ENCODE measurements around the gene POU2F1. TPM values are rescaled to one million over a fixed set of nuclear protein-coding genes. Genes with fewer than 3 reads are reported as not detected.
"Not testable (repeated sequence)": the region's sequence is repeated elsewhere in the genome, so short reads cannot be mapped to it uniquely, and the experiment has no call there.

POU2F1 gene
- polyA plus RNA-seq, 1 donor = 6.1 TPM

GRCh38 chr1:167205306-167206050, 15.2 kb upstream of the POU2F1 start:
- not testable (repeated sequence) for DNase-seq

- DNase-seq = no peak
These were observed 14.4 kb upstream of the POU2F1 start for GRCh38 chr1:167206166-167206835.

GRCh38 chr1:167207940-167208623, 12.6 kb upstream of the POU2F1 start:
- DNase-seq = no peak

DNA sequence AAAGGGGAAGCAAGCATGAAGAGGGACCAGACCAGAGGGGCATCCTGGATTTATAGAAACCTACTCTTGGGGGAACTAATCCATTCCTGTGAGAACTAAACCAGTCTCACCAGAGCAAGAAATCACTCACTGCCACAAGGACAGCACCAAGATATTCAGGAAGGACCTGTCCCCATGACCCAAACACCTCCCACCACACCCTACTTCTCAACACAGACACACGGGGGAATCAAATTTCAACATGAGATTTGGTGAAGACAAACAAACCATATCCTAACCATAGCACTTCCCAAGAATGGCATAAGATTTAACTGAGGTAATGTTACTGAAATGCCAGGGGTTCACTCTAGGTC, 12.1 kb upstream of the POU2F1 start:
- no peak for DNase-seq

- no peak for DNase-seq
These were observed 11.6 kb upstream of the POU2F1 start for GRCh38 chr1:167209044-167209443.

GRCh38 chr1:167210966-167211674, 9.6 kb upstream of the POU2F1 start:
- DNase-seq = no peak

DNA sequence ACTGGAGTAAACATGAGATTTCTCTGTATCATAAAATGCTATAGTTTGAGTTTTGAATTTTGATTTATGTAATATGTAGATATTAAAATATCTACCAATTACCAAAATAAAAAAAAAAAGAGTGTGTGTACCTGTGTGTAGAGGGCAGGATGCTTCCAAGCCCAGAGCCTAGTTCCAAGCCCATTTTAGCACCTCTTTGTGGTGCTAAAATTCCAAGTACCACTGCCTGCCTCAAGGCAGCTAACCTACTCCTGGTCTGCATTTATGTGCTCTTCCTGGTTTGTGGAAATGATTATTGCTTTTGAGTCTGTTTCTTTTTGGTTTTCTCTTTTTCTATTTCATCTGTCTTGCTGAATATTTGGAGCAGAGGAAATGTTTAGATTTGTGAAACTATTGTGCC, 8.7 kb upstream of the POU2F1 start:
- no peak for DNase-seq

DNA sequence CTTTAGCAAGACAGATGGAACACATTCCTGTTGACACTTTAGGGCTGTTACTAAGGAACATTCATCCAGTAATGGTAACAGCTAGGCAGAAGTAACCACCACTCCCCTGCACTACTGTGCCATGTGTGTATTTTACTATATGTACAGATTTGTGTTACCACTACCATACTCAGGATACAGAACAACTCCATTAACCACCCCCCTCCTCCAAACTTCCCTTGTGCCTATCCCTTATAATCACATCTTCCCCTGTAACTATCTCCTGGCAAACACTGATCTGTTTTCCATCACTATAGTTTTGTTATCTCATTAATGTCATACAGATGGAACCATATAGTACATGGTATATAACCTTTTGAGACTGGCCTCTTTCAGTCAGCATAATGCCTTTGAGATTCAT, 3.9 kb upstream of the POU2F1 start:
- DNase-seq = no peak

DNA sequence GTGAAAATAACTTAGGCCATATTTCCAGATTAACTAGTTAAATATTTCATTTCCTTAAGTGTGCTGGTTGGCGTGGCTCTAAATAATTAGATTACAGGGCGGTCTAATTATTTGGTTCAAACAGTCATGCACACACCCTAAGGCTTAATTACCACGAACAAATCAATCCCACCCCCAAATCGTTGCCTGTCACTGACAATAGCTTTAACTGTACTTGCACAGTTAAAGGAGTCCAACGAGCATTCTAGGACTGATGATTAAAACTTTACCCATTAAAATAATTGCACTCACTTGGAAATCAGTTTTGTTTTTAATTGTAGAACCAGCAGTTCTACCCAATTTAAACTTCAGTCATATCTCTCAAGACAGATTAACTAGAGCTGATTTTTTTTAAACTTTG, 1.5 kb upstream of the POU2F1 start:
- DNase-seq = no peak

DNA sequence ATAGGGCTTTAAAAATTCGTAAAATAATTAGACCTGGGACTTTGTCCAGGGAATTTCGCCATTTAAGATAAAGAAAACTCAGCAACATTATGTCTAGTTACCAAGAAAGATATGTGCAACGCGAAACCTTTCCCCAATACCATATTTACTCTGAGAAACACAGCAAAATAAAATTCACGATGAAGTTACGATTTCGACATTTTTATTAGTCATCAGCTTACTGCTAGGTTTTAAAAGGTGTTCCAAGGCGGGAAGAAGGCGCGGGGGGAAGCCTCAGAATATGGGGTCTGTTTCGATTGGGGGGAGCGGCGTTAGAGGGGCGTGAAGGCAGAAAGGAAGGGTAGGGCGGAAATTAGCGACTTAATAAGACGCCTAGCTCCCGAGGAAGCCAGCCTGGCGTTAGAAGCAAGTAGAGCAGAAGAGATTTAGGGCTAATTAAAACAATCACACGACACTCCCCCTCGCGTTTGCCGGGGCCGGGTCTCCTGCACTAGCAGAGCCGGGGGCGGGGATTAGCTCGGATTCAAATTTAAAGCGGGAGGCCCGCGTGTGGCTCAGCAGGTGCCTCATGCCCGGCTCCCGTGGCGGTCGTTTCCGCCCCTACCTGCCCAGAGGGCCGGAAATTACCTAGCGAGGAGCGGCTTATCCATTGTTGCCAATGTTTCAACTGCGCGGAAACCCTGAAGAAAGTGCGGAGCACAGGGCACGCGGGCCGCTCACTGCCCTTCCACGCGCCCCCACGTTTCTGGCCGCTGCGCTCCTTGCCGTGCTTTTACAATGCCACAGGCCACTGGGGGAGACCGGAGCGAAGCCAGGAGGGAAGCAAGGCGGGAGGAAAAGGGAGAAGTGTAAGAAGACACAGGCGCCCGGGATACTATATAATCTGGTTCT, 795 bp upstream of the POU2F1 start:
- peak; percentile 78 for DNase-seq

- DNase-seq = peak; percentile 23
These were observed 546 bp downstream of the POU2F1 start for GRCh38 chr1:167221126-167221737.

DNA sequence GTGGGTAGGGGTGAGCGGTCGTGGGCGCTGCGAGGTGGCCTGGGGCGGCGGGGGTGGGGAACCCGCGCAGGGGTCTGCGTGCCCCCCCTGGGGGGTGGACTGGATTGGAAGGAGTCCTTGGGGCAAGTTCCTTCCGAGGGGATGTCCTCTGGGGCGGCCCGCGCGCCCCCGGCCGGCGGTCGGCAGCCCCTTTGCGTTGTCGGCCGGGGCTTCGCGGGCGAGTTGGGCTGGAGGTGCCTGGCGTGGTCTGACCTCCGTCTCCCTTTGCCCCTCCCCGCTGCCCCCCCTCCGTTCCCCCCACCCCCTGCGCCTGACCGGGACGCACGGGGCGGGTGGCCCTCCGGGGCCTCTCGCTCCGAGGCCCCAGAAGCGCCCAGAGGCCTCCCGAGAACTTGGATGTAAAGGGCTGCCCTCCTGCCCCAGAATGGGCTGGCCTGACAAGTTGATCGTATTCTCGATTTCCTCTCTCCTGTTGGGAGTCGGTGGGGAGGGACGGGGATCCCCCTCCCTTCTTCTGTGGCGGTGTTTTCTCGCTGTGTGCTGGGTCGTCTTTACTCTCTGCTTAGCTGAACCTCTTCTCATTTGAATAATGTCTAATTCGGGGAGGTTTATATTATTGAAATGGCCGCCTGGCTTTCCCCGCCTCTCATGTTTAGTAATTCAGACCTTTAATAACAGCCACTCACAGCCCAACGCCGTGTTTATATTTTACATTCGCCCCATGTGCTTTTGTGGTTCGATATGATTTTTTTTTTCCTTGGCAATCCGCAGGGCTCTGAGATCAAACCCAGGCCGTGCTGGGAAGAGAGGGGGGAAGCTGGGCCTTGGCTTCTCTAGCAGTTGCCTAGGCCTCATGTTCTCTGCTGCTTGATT, 1.3 kb downstream of the POU2F1 start:
- peak; percentile 61 for DNase-seq

GRCh38 chr1:167223144-167224103, 2.7 kb downstream of the POU2F1 start:
- DNase-seq = no peak

DNA sequence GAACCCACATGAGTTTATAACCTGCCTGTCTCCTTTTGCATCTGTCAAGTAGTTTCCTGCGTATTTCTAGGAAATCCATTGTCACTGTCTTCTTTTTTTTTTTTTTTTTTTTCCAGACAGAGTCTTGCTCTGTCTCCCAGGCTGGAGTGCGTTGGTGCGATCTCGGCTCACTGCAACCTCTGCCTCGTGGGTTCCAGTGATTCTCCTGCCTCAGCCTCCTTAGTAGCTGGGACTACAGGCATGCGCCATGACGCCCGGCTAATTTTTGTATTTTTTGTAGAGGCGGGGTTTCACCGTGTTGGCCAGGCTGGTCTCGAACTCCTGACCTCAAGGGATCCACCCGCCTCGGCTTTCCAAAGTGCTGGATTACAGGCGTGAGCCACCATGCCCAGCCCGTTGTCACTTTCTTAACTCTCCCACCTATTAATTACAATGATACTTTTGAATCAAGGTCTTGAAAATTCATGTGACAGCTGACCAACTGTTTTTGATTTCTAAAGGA, 4.1 kb downstream of the POU2F1 start:
- DNase-seq = not testable (repeated sequence)

- no peak for DNase-seq
These were observed 5.2 kb downstream of the POU2F1 start for GRCh38 chr1:167225920-167226319.

GRCh38 chr1:167227934-167228378, 7.3 kb downstream of the POU2F1 start:
- no peak for DNase-seq

DNA sequence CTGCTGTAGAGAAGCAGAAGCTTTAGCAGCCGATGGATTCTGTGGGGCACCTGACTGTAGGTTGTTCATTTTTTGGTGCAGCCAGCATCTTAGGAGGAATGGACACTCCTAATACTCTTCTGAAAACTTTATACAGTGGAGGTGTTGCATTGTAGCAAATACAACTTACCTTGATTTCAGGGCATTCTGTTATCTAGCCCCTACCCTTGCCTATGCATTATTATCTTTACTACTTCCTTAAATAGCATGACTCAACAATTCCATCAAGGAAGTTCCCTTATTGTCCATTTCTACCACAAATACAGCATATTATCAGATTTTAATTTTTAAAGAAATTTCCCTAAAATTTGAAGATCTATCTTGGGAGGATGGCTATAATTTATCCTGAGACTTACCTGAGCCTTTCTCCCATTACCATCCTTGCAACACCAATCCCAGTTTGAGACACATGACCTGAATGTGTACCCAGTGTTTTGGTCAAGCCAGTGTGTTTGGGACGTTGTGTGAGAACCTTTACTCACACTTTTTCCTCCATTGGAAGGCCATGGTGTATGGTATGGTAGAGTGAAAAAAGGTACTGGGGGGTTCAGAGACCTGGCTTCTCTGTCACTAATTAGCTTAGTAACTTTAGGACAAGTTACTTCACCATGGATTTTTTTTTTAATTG, 9.2 kb downstream of the POU2F1 start:
- no peak for DNase-seq

GRCh38 chr1:167230437-167230836, 9.8 kb downstream of the POU2F1 start:
- no peak for DNase-seq
